HG03521 (cell line): ENCODE results near the gene BZW2.

Experiments
- ATAC-seq: cut with Tn5 transposase; IDR thresholded peaks from one replicate; pipeline ENCODE4 v1.9.1; 2021; ENCODE audit warnings: mild to moderate bottlenecking, moderate library complexity; ENCODE audit not compliant: unreplicated experiment

BZW2 gene

GRCh38 chr7:16645593-16646471, at the start of gene BZW2, which contains the start of gene ANKMY2:
TSS of gene BZW2 (plus strand) at chr7:16646181. CDS start at chr7:16665444, 19,263 bp downstream.
TSS of gene ANKMY2 (minus strand) at chr7:16645754. CDS start at chr7:16645573, 181 bp downstream.
- peak; percentile 97 for ATAC-seq

- ATAC-seq = no peak
Observed at GRCh38 chr7:16598015-16598414, 48.0 kb upstream of the BZW2 start.

GRCh38 chr7:16599860-16600259, 46.1 kb upstream of the BZW2 start:
- no peak for ATAC-seq

- ATAC-seq = no peak
Observed at GRCh38 chr7:16603633-16604032, 42.3 kb upstream of the BZW2 start.

- ATAC-seq = no peak
Observed at GRCh38 chr7:16604054-16604453, 41.9 kb upstream of the BZW2 start.

GRCh38 chr7:16606704-16607103, 39.3 kb upstream of the BZW2 start:
- ATAC-seq = no peak

- ATAC-seq = peak; percentile 86
Observed at GRCh38 chr7:16609842-16610450, 36.0 kb upstream of the BZW2 start.

- no peak for ATAC-seq
Observed at GRCh38 chr7:16611711-16612110, 34.3 kb upstream of the BZW2 start.

- no peak for ATAC-seq
Observed at GRCh38 chr7:16615228-16615627, 30.8 kb upstream of the BZW2 start.

GRCh38 chr7:16616122-16616521, 29.9 kb upstream of the BZW2 start:
- no peak for ATAC-seq

GRCh38 chr7:16616542-16616941, 29.4 kb upstream of the BZW2 start:
- no peak for ATAC-seq

GRCh38 chr7:16619979-16620408, 26.0 kb upstream of the BZW2 start:
- ATAC-seq = peak; percentile 95

- no peak for ATAC-seq
Observed at GRCh38 chr7:16626388-16626787, 19.6 kb upstream of the BZW2 start.

- ATAC-seq = no peak
Observed at GRCh38 chr7:16627236-16627635, 18.7 kb upstream of the BZW2 start.

GRCh38 chr7:16630654-16631053, 15.3 kb upstream of the BZW2 start:
- no peak for ATAC-seq

GRCh38 chr7:16634271-16634738, 11.7 kb upstream of the BZW2 start:
- ATAC-seq = no peak

- no peak for ATAC-seq
Observed at GRCh38 chr7:16636555-16637101, 9.4 kb upstream of the BZW2 start.

- no peak for ATAC-seq
Observed at GRCh38 chr7:16637379-16637778, 8.6 kb upstream of the BZW2 start.

GRCh38 chr7:16638282-16639280, 7.4 kb upstream of the BZW2 start:
- ATAC-seq = no peak

GRCh38 chr7:16644157-16644556, 1.8 kb upstream of the BZW2 start:
- no peak for ATAC-seq
